Caki2 (cell line): ENCODE measurements around the gene COX6A1. TPM values are rescaled to one million over a fixed set of nuclear protein-coding genes. Genes with fewer than 3 reads are reported as not detected.

ENCODE experiments used
- DNase-seq: peaks from one replicate; pipeline ENCODE4 v3.0.0-alpha.2; 2015; ENCODE audit warnings: low read depth
- in situ Hi-C: cut with HindIII; loops from 2 replicates; pipeline ENCODE4 v1.10.0; 2016; ENCODE audit warnings: low sequenced_read_pairs, low pct_unique_long_range_greater_than_20kb, mixed read lengths
- total RNA-seq: library from RNA; depleted of rRNA; stranded (reverse); fragments of >200 nt; shearing (Covaris generic); gene quantifications from 2 replicates; pipeline ENCODE4 v1.2.3, GENCODE V29; 2014; ENCODE audit warnings: low replicate concordance

The COX6A1 gene
- total RNA-seq, 1 experiment from 2014 or later: 793 TPM

GRCh38 chr12:120460157-120460556 is 22.2 kb downstream of the COX6A1 start:
- in situ Hi-C loops: no loop called here
- no peak for DNase-seq

GRCh38 chr12:120462099-120462640 is 24.3 kb downstream of the COX6A1 start:
- in situ Hi-C loops: no loop called here
- no peak for DNase-seq

GRCh38 chr12:120463712-120464111 is 25.8 kb downstream of the COX6A1 start:
- no peak for DNase-seq
- in situ Hi-C loops: no loop called here

- DNase-seq: no peak
- in situ Hi-C loops: no loop called here
These were observed 27.8 kb downstream of the COX6A1 start for GRCh38 chr12:120465756-120466155.

- in situ Hi-C loops: no loop called here
- peak; percentile 31 for DNase-seq
These were observed 28.8 kb downstream of the COX6A1 start for GRCh38 chr12:120466560-120467315.

GRCh38 chr12:120467439-120467838 is 29.5 kb downstream of the COX6A1 start:
- no peak for DNase-seq
- in situ Hi-C loops: no loop called here

- in situ Hi-C loops: no loop called here
- DNase-seq: peak; percentile 41
These were observed 30.5 kb downstream of the COX6A1 start for GRCh38 chr12:120468325-120468820.

GRCh38 chr12:120468821-120469449 is 31.0 kb downstream of the COX6A1 start:
- DNase-seq: no peak

GRCh38 chr12:120469450-120470149 is 31.7 kb downstream of the COX6A1 start, which contains the start of gene SRSF9:
TSS of gene SRSF9 (minus strand) at chr12:120469748. CDS start at chr12:120469609, 139 bp downstream.
- DNase-seq: peak; percentile 93
- in situ Hi-C loops: no loop called here

More at GRCh38 chr12:120468821-120469449, 31.0 kb downstream of the COX6A1 start:
- in situ Hi-C loops: no loop called here

GRCh38 chr12:120470150-120470784 is 32.4 kb downstream of the COX6A1 start:
- in situ Hi-C loops: no loop called here
- no peak for DNase-seq

GRCh38 chr12:120472521-120472920 is 34.6 kb downstream of the COX6A1 start:
- DNase-seq: no peak
- in situ Hi-C loops: no loop called here

- DNase-seq: no peak
- in situ Hi-C loops: no loop called here
These were observed 36.1 kb downstream of the COX6A1 start for GRCh38 chr12:120473807-120474615.

- in situ Hi-C loops: no loop called here
- peak; percentile 86 for DNase-seq
These were observed 36.7 kb downstream of the COX6A1 start for GRCh38 chr12:120474616-120474960.

- DNase-seq: no peak
- in situ Hi-C loops: no loop called here
These were observed 37.7 kb downstream of the COX6A1 start for GRCh38 chr12:120475643-120476042.

GRCh38 chr12:120479458-120479857 is 41.5 kb downstream of the COX6A1 start:
- no peak for DNase-seq
- in situ Hi-C loops: no loop called here

GRCh38 chr12:120480211-120480610 is 42.3 kb downstream of the COX6A1 start:
- in situ Hi-C loops: no loop called here
- no peak for DNase-seq

GRCh38 chr12:120481022-120481767 is 43.3 kb downstream of the COX6A1 start:
- in situ Hi-C loops: no loop called here
- DNase-seq: no peak
